NCI-H2171 (cell line): ENCODE measurements around the gene CSTB.
"Not testable (repeated sequence)": the region's sequence is repeated elsewhere in the genome, so short reads cannot be mapped to it uniquely, and the experiment has no call there.

Experiments
- DNase-seq: peaks from one replicate; lab custom pipeline; 2025; lab: John Stamatoyannopoulos, UW

CSTB gene

GRCh38 chr21:43775795-43776430, at the start of gene CSTB:
CSTB (minus strand) TSS chr21:43776308; CDS start chr21:43776269, 39 bp downstream.
- DNase-seq = peak; percentile 76

GRCh38 chr21:43825242-43825935, 49.3 kb upstream of the CSTB start:
- no peak for DNase-seq

- no peak for DNase-seq
Observed at GRCh38 chr21:43824333-43825241, 48.5 kb upstream of the CSTB start.

- DNase-seq = not testable (repeated sequence)
Observed at GRCh38 chr21:43822741-43823140, 46.6 kb upstream of the CSTB start.

GRCh38 chr21:43822166-43822565, 46.1 kb upstream of the CSTB start:
- not testable (repeated sequence) for DNase-seq

GRCh38 chr21:43820466-43820865, 44.4 kb upstream of the CSTB start:
- no peak for DNase-seq

- no peak for DNase-seq
Observed at GRCh38 chr21:43819511-43820405, 43.6 kb upstream of the CSTB start.

- DNase-seq = no peak
Observed at GRCh38 chr21:43818685-43819084, 42.6 kb upstream of the CSTB start.

- no peak for DNase-seq
Observed at GRCh38 chr21:43817157-43818086, 41.3 kb upstream of the CSTB start.

GRCh38 chr21:43816611-43817071, 40.5 kb upstream of the CSTB start:
- no peak for DNase-seq

- no peak for DNase-seq
Observed at GRCh38 chr21:43815991-43816390, 39.9 kb upstream of the CSTB start.

- peak; percentile 51 for DNase-seq
Observed at GRCh38 chr21:43815107-43815613, 39.1 kb upstream of the CSTB start.

GRCh38 chr21:43814215-43815106, 38.4 kb upstream of the CSTB start:
- no peak for DNase-seq

GRCh38 chr21:43813656-43813980, 37.5 kb upstream of the CSTB start:
- no peak for DNase-seq

- no peak for DNase-seq
Observed at GRCh38 chr21:43812957-43813655, 37.0 kb upstream of the CSTB start.

- DNase-seq = peak; percentile 93
Observed at GRCh38 chr21:43812139-43812821, 36.2 kb upstream of the CSTB start.

GRCh38 chr21:43811262-43812105, 35.4 kb upstream of the CSTB start:
- DNase-seq = peak; percentile 30
